ENCODE data around the gene TSSC4. TPM values are rescaled to one million over a fixed set of nuclear protein-coding genes. Genes with fewer than 3 reads are reported as not detected.

The TSSC4 gene
- total RNA-seq, 1 donor from 2014 or later = 48.4 TPM

DNA sequence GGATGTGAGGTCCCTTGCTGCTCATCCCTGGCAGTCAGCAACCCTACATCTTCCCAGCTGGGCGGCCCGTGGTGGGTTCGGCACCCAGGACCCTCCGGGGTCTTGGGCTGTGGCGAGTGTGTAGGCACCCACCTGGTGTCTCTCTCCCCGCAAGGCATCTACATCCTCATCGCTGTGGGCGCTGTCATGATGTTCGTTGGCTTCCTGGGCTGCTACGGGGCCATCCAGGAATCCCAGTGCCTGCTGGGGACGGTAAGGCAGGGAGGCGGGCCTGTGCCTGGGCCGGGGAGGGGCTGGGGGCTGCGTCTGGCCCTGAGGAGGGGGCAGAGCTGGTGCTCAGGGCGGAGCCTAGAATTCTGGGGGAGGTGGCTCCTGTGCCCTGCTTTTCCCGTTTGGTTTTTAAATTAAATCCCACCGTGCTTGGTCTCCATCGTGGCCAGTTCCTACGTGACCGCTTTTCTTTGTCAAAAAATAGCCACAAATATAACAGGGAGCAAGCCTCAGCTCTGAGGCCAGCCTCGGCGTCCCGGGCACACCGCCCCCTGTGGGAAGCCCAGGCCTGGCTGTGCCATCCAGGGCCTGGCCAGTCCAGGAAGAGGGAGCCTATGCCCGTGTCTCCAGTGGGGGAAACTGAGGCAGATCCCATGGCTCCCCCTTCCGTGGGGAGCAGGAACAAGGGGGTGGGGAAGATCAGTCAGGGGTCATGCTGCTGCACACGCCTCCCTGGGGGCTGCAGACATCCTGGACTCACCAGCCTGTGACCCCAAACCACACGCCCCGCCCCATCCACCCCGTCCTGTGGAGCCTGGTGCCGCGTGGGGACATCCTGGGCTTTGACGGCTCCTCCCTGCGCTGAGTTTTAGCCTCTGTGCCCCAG lies 6.4 kb upstream of the TSSC4 start:
- DNase-seq (ENCODE audit: low spot score) = no peak
- Mint-ChIP-seq H3K4me1 (ENCODE audit: unreplicated experiment) (peaks cover 7% of the 10 kb centered on the region), H3K36me3 (ENCODE audit: low read depth, unreplicated experiment) (peaks cover 6% of the 10 kb centered on the region), H3K27me3 (ENCODE audit: unreplicated experiment) (peaks cover 11% of the 10 kb centered on the region), H3K4me3 (ENCODE audit: unreplicated experiment) (no peak overlapping the region), H3K27ac (ENCODE audit: unreplicated experiment) (no peak overlapping the region), H3K9me3 (ENCODE audit: unreplicated experiment) (no peaks in the 10 kb centered on the region)
- TF ChIP-seq, protein P1, sequence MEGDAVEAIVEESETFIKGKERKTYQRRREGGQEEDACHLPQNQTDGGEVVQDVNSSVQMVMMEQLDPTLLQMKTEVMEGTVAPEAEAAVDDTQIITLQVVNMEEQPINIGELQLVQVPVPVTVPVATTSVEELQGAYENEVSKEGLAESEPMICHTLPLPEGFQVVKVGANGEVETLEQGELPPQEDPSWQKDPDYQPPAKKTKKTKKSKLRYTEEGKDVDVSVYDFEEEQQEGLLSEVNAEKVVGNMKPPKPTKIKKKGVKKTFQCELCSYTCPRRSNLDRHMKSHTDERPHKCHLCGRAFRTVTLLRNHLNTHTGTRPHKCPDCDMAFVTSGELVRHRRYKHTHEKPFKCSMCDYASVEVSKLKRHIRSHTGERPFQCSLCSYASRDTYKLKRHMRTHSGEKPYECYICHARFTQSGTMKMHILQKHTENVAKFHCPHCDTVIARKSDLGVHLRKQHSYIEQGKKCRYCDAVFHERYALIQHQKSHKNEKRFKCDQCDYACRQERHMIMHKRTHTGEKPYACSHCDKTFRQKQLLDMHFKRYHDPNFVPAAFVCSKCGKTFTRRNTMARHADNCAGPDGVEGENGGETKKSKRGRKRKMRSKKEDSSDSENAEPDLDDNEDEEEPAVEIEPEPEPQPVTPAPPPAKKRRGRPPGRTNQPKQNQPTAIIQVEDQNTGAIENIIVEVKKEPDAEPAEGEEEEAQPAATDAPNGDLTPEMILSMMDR (IDR thresholded peaks at IDR 0.05; ENCODE audit: unreplicated experiment) = no peak

DNA sequence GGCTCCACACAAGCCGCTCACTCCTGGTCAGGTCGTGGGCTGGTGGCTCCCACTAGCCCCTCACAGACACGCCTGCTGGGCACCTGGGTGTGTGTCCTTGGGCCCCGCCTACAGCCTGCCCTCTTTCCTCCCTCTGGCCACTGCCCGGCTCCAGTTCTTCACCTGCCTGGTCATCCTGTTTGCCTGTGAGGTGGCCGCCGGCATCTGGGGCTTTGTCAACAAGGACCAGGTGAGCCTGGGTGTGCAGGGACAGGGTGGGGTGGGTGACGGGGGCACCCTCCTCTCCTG lies 5.8 kb upstream of the TSSC4 start:
- H3K27ac Mint-ChIP-seq (ENCODE audit: unreplicated experiment) = no peak overlapping the region
- no peak overlapping the region for H3K4me3 Mint-ChIP-seq (ENCODE audit: unreplicated experiment)
- peaks cover 6% of the 10 kb centered on the region for H3K36me3 Mint-ChIP-seq (ENCODE audit: low read depth, unreplicated experiment)
- H3K9me3 Mint-ChIP-seq (ENCODE audit: unreplicated experiment) = no peaks in the 10 kb centered on the region
- H3K27me3 Mint-ChIP-seq (ENCODE audit: unreplicated experiment) = peaks cover 7% of the 10 kb centered on the region
- H3K4me1 Mint-ChIP-seq (ENCODE audit: unreplicated experiment) = peaks cover 2% of the 10 kb centered on the region
- no peak for DNase-seq (ENCODE audit: low spot score)
- TF ChIP-seq, protein P1 (IDR thresholded peaks at IDR 0.05; ENCODE audit: unreplicated experiment) = no peak

DNA sequence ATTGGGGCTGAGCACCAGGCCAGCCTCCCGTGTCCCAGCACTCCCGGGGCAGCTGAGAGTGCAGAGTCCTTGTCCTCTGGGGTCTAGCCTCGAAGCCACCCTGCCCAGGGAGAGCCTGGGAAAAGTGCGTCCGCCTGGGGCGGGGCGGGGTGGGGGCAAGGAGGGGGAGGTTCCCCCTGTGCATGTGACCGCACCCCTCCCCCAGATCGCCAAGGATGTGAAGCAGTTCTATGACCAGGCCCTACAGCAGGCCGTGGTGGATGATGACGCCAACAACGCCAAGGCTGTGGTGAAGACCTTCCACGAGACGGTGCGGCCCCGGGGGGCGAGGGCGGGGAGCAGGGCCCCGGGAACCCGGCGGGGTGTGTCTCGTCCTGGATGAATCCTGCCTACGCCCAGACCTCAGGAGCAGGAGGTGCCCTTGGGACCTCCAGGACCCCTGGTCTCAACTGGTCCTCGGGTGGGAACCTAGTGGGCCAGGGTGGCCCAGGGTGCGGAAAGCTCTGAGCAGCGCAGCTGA lies 5.3 kb upstream of the TSSC4 start:
- Mint-ChIP-seq H3K36me3 (ENCODE audit: low read depth, unreplicated experiment) (peaks cover 6% of the 10 kb centered on the region), H3K27ac (ENCODE audit: unreplicated experiment) (no peak overlapping the region), H3K9me3 (ENCODE audit: unreplicated experiment) (no peaks in the 10 kb centered on the region), H3K4me3 (ENCODE audit: unreplicated experiment) (no peak overlapping the region), H3K27me3 (ENCODE audit: unreplicated experiment) (peaks cover 5% of the 10 kb centered on the region), H3K4me1 (ENCODE audit: unreplicated experiment) (no peaks in the 10 kb centered on the region)
- TF ChIP-seq, protein P1 (IDR thresholded peaks at IDR 0.05; ENCODE audit: unreplicated experiment) = no peak
- DNase-seq (ENCODE audit: low spot score) = no peak

DNA sequence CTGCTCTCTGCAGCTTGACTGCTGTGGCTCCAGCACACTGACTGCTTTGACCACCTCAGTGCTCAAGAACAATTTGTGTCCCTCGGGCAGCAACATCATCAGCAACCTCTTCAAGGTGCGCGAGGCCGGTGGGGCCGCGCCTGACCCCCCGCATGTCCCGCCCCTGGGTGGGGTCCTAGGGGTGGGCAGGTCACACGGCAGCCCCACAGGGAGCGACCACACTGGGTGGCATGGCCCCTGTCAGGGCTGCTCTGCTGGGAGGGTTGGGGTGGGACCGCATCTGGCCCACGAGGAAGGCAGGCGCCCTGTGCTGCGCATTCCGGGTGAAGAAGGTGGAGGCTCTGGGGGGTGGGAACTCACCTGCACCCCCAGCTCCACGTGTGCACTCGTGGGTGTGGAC lies 4.7 kb upstream of the TSSC4 start:
- H3K4me1 Mint-ChIP-seq (ENCODE audit: unreplicated experiment) = no peaks in the 10 kb centered on the region
- no peak overlapping the region for H3K4me3 Mint-ChIP-seq (ENCODE audit: unreplicated experiment)
- H3K36me3 Mint-ChIP-seq (ENCODE audit: low read depth, unreplicated experiment) = peaks cover 6% of the 10 kb centered on the region
- peaks cover 5% of the 10 kb centered on the region for H3K27me3 Mint-ChIP-seq (ENCODE audit: unreplicated experiment)
- no peaks in the 10 kb centered on the region for H3K9me3 Mint-ChIP-seq (ENCODE audit: unreplicated experiment)
- TF ChIP-seq, protein P1 (IDR thresholded peaks at IDR 0.05; ENCODE audit: unreplicated experiment) = no peak
- H3K27ac Mint-ChIP-seq (ENCODE audit: unreplicated experiment) = no peak overlapping the region
- no peak for DNase-seq (ENCODE audit: low spot score)

DNA sequence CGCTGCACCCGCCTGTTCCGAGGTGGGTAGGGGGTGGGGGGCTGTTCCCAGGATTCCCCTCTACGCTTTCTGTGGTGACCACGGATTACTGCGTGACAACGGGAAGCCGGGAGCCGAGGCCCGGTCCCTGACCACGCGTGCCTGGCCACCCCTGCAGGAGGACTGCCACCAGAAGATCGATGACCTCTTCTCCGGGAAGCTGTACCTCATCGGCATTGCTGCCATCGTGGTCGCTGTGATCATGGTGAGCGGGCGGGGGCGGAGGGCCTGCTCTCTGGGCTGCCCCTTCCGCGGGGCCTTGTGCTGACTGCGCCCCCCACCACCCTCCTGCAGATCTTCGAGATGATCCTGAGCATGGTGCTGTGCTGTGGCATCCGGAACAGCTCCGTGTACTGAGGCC lies 4.1 kb upstream of the TSSC4 start:
- no peaks in the 10 kb centered on the region for H3K9me3 Mint-ChIP-seq (ENCODE audit: unreplicated experiment)
- H3K4me1 Mint-ChIP-seq (ENCODE audit: unreplicated experiment) = peaks cover 2% of the 10 kb centered on the region
- no peak for DNase-seq (ENCODE audit: low spot score)
- TF ChIP-seq, protein P1 (IDR thresholded peaks at IDR 0.05; ENCODE audit: unreplicated experiment) = no peak
- no peak overlapping the region for H3K4me3 Mint-ChIP-seq (ENCODE audit: unreplicated experiment)
- H3K27ac Mint-ChIP-seq (ENCODE audit: unreplicated experiment) = no peak overlapping the region
- H3K36me3 Mint-ChIP-seq (ENCODE audit: low read depth, unreplicated experiment) = peaks cover 6% of the 10 kb centered on the region
- H3K27me3 Mint-ChIP-seq (ENCODE audit: unreplicated experiment) = peaks cover 5% of the 10 kb centered on the region

All from endothelial cell (in vitro differentiated cells).